ENCODE data around the gene FUT8.
"Not testable (repeated sequence)": the region's sequence is repeated elsewhere in the genome, so short reads cannot be mapped to it uniquely, and the experiment has no call there.

Gene FUT8

DNA sequence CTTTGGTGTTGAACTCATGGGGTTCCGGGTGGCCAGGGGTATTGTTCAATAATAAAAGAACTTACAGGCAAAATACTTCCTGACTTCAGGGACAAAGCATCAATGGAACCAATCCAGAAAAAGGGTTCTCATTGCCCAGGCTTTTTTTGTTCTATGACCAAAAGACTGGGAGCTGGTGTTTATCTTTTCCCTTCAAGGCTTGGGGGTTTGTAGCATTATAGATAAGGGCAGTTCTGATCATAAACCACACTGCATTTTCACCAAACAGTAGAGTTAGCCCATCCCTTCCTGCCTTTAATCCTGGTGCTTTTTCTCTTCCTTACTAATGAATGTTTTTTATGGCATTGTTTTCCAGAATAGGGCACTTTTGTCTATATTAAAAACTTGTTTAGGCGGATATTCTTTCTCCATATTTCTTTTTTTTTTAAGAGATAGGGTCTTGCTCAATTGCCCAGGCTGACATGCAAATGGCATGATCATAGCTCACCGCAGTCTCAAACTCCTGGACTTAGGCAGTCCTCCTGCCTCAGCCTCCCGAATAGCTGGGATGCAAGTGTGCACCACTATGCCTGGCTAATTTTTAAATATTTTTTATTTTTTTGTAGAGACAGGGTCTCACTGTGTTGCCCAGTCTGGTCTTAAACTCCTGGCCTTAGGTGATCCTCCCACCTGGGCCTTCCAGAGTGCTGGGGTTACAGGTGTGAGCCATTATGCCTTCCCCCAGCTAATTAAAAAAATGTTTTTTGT is 9.7 kb downstream of the FUT8 start:
- TF ChIP-seq, protein P1, sequence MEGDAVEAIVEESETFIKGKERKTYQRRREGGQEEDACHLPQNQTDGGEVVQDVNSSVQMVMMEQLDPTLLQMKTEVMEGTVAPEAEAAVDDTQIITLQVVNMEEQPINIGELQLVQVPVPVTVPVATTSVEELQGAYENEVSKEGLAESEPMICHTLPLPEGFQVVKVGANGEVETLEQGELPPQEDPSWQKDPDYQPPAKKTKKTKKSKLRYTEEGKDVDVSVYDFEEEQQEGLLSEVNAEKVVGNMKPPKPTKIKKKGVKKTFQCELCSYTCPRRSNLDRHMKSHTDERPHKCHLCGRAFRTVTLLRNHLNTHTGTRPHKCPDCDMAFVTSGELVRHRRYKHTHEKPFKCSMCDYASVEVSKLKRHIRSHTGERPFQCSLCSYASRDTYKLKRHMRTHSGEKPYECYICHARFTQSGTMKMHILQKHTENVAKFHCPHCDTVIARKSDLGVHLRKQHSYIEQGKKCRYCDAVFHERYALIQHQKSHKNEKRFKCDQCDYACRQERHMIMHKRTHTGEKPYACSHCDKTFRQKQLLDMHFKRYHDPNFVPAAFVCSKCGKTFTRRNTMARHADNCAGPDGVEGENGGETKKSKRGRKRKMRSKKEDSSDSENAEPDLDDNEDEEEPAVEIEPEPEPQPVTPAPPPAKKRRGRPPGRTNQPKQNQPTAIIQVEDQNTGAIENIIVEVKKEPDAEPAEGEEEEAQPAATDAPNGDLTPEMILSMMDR (conservative IDR thresholded peaks at IDR 0.05; ENCODE audit: low read depth), result no peak
- POLR2A ChIA-PET (ENCODE audit: low non-redundant PET), result no interaction called here
- CTCF ChIA-PET, result no interaction called here
- DNase-seq (ENCODE audit: low spot score), result no peak
- no peak overlapping the region for H3K27ac ChIP-seq

DNA sequence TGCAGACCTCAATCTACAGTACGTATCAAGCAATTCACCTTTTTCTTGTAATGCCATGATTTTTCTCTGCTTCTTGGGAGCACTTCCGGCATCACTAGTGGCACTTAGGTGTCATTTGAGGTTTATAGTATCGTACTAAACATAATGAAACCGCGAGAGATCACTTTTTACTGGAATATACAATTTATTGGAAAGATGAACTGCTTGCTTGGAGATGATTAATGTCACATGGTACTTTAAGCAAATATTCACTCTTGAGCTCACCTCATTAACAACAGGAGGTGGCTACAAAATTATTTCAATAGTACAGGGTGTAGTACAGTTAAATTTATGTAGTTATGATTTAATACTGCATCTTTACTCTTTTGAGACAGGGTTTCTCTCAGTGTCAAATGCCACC is 11.5 kb downstream of the FUT8 start:
- ChIA-PET POLR2A (ENCODE audit: low non-redundant PET) (no interaction called here), CTCF (interaction anchor here (0.6 kb wide), 1 partner anchor 12 kb away, joined by 3 read pairs; no protein-coding TSS in a partner anchor)
- TF ChIP-seq, protein P1 (conservative IDR thresholded peaks at IDR 0.05; ENCODE audit: low read depth), result no peak
- DNase-seq (ENCODE audit: low spot score), result no peak
- H3K27ac ChIP-seq, result no peak overlapping the region

DNA sequence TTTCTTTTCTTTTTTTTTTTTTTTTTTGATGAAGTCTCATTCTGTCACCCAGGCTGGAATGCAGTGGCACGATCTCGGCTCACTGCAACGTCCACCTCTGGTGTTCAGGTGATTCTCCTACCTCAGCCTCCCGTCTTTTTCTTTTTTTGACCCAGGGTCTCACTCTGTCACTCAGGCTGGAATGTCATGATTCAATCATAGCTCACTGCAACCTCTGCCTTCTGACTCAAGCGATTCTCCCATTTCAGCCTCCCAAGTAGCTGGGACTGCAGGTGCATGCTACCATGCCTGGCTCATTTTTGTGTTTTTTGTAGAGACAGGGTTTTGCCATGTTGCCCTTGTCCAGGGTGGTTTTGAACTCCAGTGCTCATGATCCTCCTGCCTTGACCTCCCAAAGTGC is 12.0 kb downstream of the FUT8 start:
- no peak for DNase-seq (ENCODE audit: low spot score)
- TF ChIP-seq, protein P1 (conservative IDR thresholded peaks at IDR 0.05; ENCODE audit: low read depth), result no peak
- ChIA-PET CTCF (no interaction called here), POLR2A (ENCODE audit: low non-redundant PET) (interaction anchor here (0.6 kb wide), 1 partner anchor 25 kb away, joined by 3 read pairs; no protein-coding TSS in a partner anchor)
- H3K27ac ChIP-seq, result no peak overlapping the region

DNA sequence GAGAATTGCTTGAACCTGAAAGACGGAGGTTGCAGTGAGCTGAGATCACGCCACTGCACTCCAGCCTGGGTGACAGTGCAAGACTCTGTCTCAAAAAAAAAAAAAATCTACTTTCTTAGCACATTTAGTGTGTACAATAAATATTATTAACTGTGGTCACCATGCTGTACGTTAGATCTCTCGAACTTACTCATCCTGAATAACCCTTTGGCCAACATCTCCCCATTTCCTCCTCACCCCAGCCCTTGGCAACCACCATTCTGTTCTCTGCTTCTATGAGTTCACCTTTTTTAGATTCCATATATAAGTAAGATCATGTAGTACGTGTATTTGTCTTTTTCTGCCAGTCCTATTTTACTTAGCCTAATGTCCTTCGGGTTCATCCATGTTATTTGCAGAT is 13.4 kb downstream of the FUT8 start:
- no peak for DNase-seq (ENCODE audit: low spot score)
- TF ChIP-seq, protein P1 (conservative IDR thresholded peaks at IDR 0.05; ENCODE audit: low read depth), result no peak
- H3K27ac ChIP-seq, result no peak overlapping the region
- POLR2A ChIA-PET (ENCODE audit: low non-redundant PET), result no interaction called here
- CTCF ChIA-PET, result interaction anchor here (0.6 kb wide), 1 partner anchor 398 kb away, joined by 3 read pairs; no protein-coding TSS in a partner anchor

DNA sequence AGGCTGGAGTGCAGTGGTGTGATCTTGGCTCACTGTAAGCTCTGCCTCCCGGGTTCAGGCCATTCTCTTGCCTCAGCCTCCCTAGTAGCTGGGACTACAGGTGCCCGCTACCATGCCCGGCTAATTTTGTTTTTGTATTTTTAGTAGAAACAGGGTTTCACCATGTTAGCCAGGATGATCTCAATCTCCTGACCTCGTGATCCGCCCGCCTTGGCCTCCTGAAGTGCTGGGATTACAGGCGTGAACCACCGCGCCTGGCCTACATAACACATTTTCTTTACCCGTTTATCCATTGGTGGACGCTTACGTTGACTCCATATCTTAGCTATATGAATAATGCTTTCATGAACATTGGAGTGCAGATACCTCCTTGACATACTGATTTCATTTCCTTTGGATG is 14.4 kb downstream of the FUT8 start:
- CTCF ChIA-PET; DNase-seq (ENCODE audit: low spot score); POLR2A ChIA-PET (ENCODE audit: low non-redundant PET); H3K27ac ChIP-seq: not testable (repeated sequence)

DNA sequence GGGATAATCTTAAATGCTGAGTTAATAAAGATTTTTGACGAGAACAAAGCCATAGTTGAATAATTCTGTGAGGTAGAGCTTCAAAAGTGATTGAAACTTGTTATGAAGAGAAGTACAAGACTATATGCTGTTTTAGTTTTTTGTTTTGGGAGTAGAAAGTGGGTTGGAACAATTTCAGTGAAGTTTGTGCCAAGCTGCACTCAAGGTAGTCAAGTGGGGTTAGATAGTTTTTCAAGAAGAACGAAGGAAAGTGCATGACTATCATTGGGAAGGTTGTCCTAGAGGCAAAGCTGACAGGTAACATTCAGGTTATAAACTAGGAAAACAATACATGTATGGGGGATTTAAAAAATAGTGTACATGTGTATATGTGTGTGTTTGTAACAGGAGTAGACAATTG is 16.2 kb downstream of the FUT8 start:
- TF ChIP-seq, protein P1 (conservative IDR thresholded peaks at IDR 0.05; ENCODE audit: low read depth), result no peak
- POLR2A ChIA-PET (ENCODE audit: low non-redundant PET), result no interaction called here
- CTCF ChIA-PET, result no interaction called here
- DNase-seq (ENCODE audit: low spot score), result no peak
- no peak overlapping the region for H3K27ac ChIP-seq

DNA sequence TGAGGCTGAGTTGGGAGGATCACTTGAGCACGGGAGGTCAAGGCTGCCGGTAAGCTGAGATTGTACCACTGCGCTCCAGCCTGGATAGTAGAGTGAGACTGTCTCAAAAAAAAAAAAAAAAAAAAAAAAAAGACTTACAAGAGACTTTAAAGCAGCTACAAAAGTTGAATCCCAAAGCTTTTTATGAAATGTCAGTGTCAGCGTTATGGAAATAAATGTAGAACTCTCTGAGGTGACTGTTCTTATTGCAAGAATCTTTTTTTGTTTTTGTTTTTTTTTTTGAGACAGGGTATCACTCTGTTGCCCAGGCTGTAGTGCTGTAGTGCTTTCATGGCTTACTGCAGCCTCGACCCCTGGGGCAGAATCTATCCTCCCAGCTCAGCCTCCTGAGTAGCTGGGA is 17.2 kb downstream of the FUT8 start:
- ChIA-PET CTCF (interaction anchor here (0.5 to 0.6 kb wide), 2 partner anchors 12 to 443 kb away, joined by 3 to 4 read pairs; no protein-coding TSS in a partner anchor), POLR2A (ENCODE audit: low non-redundant PET) (no interaction called here)
- no peak for DNase-seq (ENCODE audit: low spot score)
- TF ChIP-seq, protein P1 (conservative IDR thresholded peaks at IDR 0.05; ENCODE audit: low read depth), result no peak
- no peak overlapping the region for H3K27ac ChIP-seq

Measured in RWPE1 (cell line).